Keratinocyte (primary cell): ENCODE data around the gene SEC24B. TPM values are rescaled to one million over a fixed set of nuclear protein-coding genes. Genes with fewer than 3 reads are reported as not detected.

Source experiments
- DNase-seq: peaks from one replicate; pipeline ENCODE4 v3.0.0-alpha.2; 2011; ENCODE audit warnings: low read depth, missing footprints, low spot score
- FAIRE-seq: peaks from 2 replicates; lab custom pipeline; 2011; peaks lifted over from hg19 to GRCh38; lab: Jason Lieb, UNC
- H2AFZ ChIP-seq: 2 replicates; pipeline ENCODE4 v1.6.0; 2012; ENCODE audit warnings: low read length, control low read depth, inconsistent platforms; ENCODE audit not compliant: control insufficient read depth
- H3K27ac ChIP-seq: 2 replicates; pipeline ENCODE4 v1.5.1; 2011; ENCODE audit warnings: low read length; ENCODE audit not compliant: control insufficient read depth, insufficient read depth
- H3K27me3 ChIP-seq: 3 replicates; pipeline ENCODE4 v1.6.0; 2011; ENCODE audit warnings: low read length; ENCODE audit not compliant: control insufficient read depth, insufficient read depth; ENCODE audit errors: extremely low read depth
- H3K36me3 ChIP-seq, 2 experiments: 2 replicates in 1 of 2; 3 replicates in 1 of 2; pipeline ENCODE4 v1.5.1; 2011; ENCODE audit warnings: low read length in 2 of 2, mild to moderate bottlenecking in 1 of 2; ENCODE audit not compliant: control insufficient read depth in 2 of 2, insufficient read depth in 2 of 2; ENCODE audit errors: extremely low read depth in 1 of 2
- H3K4me1 ChIP-seq: 3 replicates; pipeline ENCODE4 v1.5.1; 2011; ENCODE audit warnings: low read length; ENCODE audit not compliant: control insufficient read depth, insufficient read depth; ENCODE audit errors: extremely low read depth
- H3K4me2 ChIP-seq: 3 replicates; pipeline ENCODE4 v1.6.0; 2011; ENCODE audit warnings: low read depth, low read length; ENCODE audit not compliant: control insufficient read depth, insufficient read depth; ENCODE audit errors: extremely low read depth
- H3K4me3 ChIP-seq, 3 experiments: fragments of 200-600 bp in 1 of 3; sonication (generic) in 1 of 3; 2 replicates in 2 of 3; 3 replicates in 1 of 3; pipeline ENCODE4 v1.5.1; 2011 to 2016; ENCODE audit warnings: low read length in 3 of 3, mild to moderate bottlenecking in 3 of 3, control low read depth in 2 of 3, inconsistent platforms in 1 of 3, low read depth in 1 of 3, mixed read lengths in 1 of 3, mixed run types in 1 of 3, moderate library complexity in 1 of 3; ENCODE audit not compliant: control insufficient read depth in 2 of 3, insufficient read depth in 2 of 3; ENCODE audit errors: extremely low read depth in 1 of 3
- H3K79me2 ChIP-seq: 2 replicates; pipeline ENCODE4 v1.6.0; 2012; ENCODE audit warnings: low read length; ENCODE audit not compliant: control insufficient read depth, insufficient read depth
- H3K9ac ChIP-seq: 3 replicates; pipeline ENCODE4 v1.6.0; 2011; ENCODE audit warnings: low read length; ENCODE audit not compliant: control insufficient read depth, insufficient read depth; ENCODE audit errors: extremely low read depth
- H3K9me1 ChIP-seq: 3 replicates; pipeline ENCODE4 v1.6.0; 2011; ENCODE audit warnings: low read length; ENCODE audit not compliant: control insufficient read depth, insufficient read depth; ENCODE audit errors: extremely low read depth
- H3K9me3 ChIP-seq: 2 replicates; pipeline ENCODE4 v1.5.1; 2012; ENCODE audit warnings: low read depth, low read length; ENCODE audit not compliant: control insufficient read depth
- H4K20me1 ChIP-seq: 3 replicates; pipeline ENCODE4 v1.6.0; 2011; ENCODE audit warnings: low read length; ENCODE audit not compliant: control insufficient read depth, insufficient read depth; ENCODE audit errors: extremely low read depth
- EZH2 ChIP-seq: IDR thresholded peaks from one replicate; pipeline ENCODE4 v1.6.1; 2012; ENCODE audit warnings: inconsistent platforms, mild to moderate bottlenecking, low read length, moderate library complexity
- dilution Hi-C: fragments of 300-500 bp; cut with MboI; formaldehyde crosslinking; loops from one replicate; pipeline ENCODE4 v1.7.0; 2020; ENCODE audit warnings: low sequenced_read_pairs; ENCODE audit not compliant: extremely low pct_ligation_motif_present
- polyA plus RNA-seq, 5 experiments: library from polyadenylated mRNA; depleted of rRNA in 3 of 5; stranded (reverse) in 3 of 5; stranded (forward) in 1 of 5; unstranded in 1 of 5; fragments of >200 nt; gene quantifications; 1 replicate in 1 of 5; 2 replicates in 3 of 5; 3 replicates in 1 of 5; pipeline versions ENCODE4 v1.2.1 to v1.2.3, GENCODE V29; 2011 to 2012; ENCODE audit warnings: missing spikeins in 2 of 5, low read depth in 1 of 5, low replicate concordance in 1 of 5
- TF ChIP-seq, protein P1 (sequence below), 3 experiments: IDR thresholded peaks in 1 of 3; conservative IDR thresholded peaks in 1 of 3; optimal IDR thresholded peaks in 1 of 3; 2 replicates in 2 of 3; 3 replicates in 1 of 3; pipeline versions ENCODE3 to v1.5.1; 2011; ENCODE audit warnings: low read length in 3 of 3, mild to moderate bottlenecking in 3 of 3, moderate library complexity in 2 of 3, control low read depth in 1 of 3, inconsistent platforms in 1 of 3; ENCODE audit not compliant: insufficient read depth in 2 of 3; ENCODE audit errors: extremely low read depth in 1 of 3

Gene SEC24B
- polyA plus RNA-seq, 1 donor (not counting 4 experiments of a cell fraction or from before 2014, with no cell fraction given), result 53.4 TPM

DNA sequence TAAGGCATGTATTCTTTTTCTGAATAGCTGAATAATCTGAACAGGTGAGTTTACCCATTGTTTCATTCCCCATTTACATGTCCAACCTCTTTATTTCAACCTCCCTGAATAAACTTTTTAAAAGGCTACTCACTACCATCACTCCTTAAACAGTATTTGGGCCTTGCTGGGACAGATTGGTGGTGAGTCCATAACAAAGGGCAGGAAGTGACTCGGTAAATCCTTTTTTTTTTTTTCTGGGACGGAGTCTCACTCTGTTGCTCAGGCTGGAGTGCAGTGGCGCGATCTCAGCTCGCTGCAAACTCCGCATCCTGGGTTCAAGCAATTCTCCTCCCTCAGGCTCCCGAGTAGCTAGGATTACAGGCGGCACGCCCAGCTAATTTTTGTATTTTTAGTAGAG lies 23.4 kb upstream of the SEC24B start:
- FAIRE-seq, result no peak
- H3K27ac ChIP-seq, result no peak overlapping the region

DNA sequence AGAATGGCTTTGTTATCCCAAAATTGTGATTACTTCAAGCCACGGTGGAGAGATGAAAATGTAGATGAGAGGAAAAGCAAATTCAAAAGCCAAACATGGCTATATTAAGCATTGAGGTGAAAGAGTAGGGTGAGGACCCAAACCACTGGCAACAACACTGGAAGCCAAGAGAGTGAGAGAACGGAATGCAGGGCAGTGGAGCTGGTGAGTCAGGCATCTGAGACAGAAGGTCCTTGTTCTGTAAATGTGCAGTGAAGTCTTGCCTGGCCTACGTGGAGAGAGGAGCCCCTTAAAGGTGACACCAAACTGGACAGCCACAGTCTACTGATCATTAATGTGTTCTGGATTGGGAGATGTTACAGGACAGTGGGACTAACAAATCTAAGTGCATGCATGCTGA lies 22.8 kb upstream of the SEC24B start:
- H3K79me2 ChIP-seq, result no peaks in the 10 kb centered on the region
- no peak overlapping the region for H3K4me2 ChIP-seq
- no peaks in the 10 kb centered on the region for H3K36me3 ChIP-seq
- H3K4me3 ChIP-seq, result no peak overlapping the region
- H3K9me1 ChIP-seq, result no peaks in the 10 kb centered on the region
- no peak overlapping the region for H3K27ac ChIP-seq
- no peak for DNase-seq
- no peaks in the 10 kb centered on the region for H4K20me1 ChIP-seq
- dilution Hi-C loops, result no loop called here
- FAIRE-seq, result no peak
- no peak overlapping the region for H2AFZ ChIP-seq
- no peaks in the 10 kb centered on the region for H3K9me3 ChIP-seq
- H3K9ac ChIP-seq, result no peak overlapping the region
- peaks cover 7% of the 10 kb centered on the region for H3K4me1 ChIP-seq
- H3K27me3 ChIP-seq, result no peaks in the 10 kb centered on the region
- no peak for TF ChIP-seq EZH2
- TF ChIP-seq, protein P1, sequence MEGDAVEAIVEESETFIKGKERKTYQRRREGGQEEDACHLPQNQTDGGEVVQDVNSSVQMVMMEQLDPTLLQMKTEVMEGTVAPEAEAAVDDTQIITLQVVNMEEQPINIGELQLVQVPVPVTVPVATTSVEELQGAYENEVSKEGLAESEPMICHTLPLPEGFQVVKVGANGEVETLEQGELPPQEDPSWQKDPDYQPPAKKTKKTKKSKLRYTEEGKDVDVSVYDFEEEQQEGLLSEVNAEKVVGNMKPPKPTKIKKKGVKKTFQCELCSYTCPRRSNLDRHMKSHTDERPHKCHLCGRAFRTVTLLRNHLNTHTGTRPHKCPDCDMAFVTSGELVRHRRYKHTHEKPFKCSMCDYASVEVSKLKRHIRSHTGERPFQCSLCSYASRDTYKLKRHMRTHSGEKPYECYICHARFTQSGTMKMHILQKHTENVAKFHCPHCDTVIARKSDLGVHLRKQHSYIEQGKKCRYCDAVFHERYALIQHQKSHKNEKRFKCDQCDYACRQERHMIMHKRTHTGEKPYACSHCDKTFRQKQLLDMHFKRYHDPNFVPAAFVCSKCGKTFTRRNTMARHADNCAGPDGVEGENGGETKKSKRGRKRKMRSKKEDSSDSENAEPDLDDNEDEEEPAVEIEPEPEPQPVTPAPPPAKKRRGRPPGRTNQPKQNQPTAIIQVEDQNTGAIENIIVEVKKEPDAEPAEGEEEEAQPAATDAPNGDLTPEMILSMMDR (optimal IDR thresholded peaks at IDR 0.05 in 1 of 3, IDR thresholded peaks at IDR 0.05 in 1 of 3, conservative IDR thresholded peaks at IDR 0.05 in 1 of 3; ENCODE audit: extremely low read depth in 1 of 3, insufficient read depth in 2 of 3, low read length in 3 of 3), result no peak

More for the DNA sequence above, 23.4 kb upstream of the SEC24B start:
- Histone ChIP-seq H3K9me1 (no peaks in the 10 kb centered on the region), H3K4me2 (no peak overlapping the region), H3K4me3 (no peak overlapping the region), H2AFZ (no peak overlapping the region), H3K9ac (no peak overlapping the region), H3K27me3 (no peaks in the 10 kb centered on the region), H4K20me1 (no peaks in the 10 kb centered on the region), H3K79me2 (no peaks in the 10 kb centered on the region), H3K9me3 (no peaks in the 10 kb centered on the region), H3K36me3 (no peaks in the 10 kb centered on the region), H3K4me1 (peaks cover 7% of the 10 kb centered on the region)
- dilution Hi-C loops, result no loop called here
- no peak for DNase-seq
- TF ChIP-seq, protein P1 (optimal IDR thresholded peaks at IDR 0.05 in 1 of 3, IDR thresholded peaks at IDR 0.05 in 1 of 3, conservative IDR thresholded peaks at IDR 0.05 in 1 of 3; ENCODE audit: extremely low read depth in 1 of 3, insufficient read depth in 2 of 3, low read length in 3 of 3), result no peak
